Panc1 (cell line): ENCODE results near the gene GPS2.

Experiments used
- POLR2AphosphoS5 ChIP-seq: IDR thresholded peaks from 2 replicates; pipeline ENCODE4 v1.6.1; 2012; ENCODE audit warnings: mild to moderate bottlenecking, low read depth, low read length, moderate library complexity
- TCF7L2 ChIP-seq: IDR thresholded peaks from 2 replicates; pipeline ENCODE4 v1.6.1; 2011; ENCODE audit warnings: mild to moderate bottlenecking, low read depth, low read length, inconsistent platforms
- TF ChIP-seq, protein P1 (sequence below): fragments of 450-650 bp; IDR thresholded peaks from 2 replicates; pipeline ENCODE4 v1.5.1; 2017; ENCODE audit warnings: mild to moderate bottlenecking
- TF ChIP-seq, protein P2 (sequence below), 2 experiments: IDR thresholded peaks; 2 replicates each; pipeline ENCODE4 v1.6.1; 2011 to 2012; ENCODE audit warnings: low read depth in 2 of 2, control low read depth in 1 of 2, low read length in 1 of 2, mild to moderate bottlenecking in 1 of 2, moderate library complexity in 1 of 2; ENCODE audit not compliant: insufficient read depth in 1 of 2

DNA sequence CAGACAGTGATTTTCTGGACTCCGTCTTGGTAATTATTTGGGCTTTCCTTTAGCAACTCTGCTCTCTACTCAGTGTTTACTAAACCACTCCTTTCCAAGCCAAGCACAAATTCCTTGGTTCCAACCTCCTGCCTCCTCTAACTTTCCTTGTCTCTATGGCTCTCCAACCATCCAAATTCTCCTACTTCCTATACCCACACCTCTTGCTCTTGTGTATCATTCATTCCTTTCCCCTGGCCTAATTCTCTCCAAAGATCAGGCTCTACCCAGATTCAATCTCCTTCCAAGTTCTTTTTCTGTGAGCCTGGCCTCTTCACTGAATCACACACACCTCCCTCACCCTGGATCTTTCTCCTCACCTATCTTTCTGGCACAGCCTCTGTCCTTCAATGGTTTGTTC, 12.8 kb upstream of the GPS2 start:
- TF ChIP-seq, protein P1, sequence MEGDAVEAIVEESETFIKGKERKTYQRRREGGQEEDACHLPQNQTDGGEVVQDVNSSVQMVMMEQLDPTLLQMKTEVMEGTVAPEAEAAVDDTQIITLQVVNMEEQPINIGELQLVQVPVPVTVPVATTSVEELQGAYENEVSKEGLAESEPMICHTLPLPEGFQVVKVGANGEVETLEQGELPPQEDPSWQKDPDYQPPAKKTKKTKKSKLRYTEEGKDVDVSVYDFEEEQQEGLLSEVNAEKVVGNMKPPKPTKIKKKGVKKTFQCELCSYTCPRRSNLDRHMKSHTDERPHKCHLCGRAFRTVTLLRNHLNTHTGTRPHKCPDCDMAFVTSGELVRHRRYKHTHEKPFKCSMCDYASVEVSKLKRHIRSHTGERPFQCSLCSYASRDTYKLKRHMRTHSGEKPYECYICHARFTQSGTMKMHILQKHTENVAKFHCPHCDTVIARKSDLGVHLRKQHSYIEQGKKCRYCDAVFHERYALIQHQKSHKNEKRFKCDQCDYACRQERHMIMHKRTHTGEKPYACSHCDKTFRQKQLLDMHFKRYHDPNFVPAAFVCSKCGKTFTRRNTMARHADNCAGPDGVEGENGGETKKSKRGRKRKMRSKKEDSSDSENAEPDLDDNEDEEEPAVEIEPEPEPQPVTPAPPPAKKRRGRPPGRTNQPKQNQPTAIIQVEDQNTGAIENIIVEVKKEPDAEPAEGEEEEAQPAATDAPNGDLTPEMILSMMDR: no peak
- TF ChIP-seq, protein P2, sequence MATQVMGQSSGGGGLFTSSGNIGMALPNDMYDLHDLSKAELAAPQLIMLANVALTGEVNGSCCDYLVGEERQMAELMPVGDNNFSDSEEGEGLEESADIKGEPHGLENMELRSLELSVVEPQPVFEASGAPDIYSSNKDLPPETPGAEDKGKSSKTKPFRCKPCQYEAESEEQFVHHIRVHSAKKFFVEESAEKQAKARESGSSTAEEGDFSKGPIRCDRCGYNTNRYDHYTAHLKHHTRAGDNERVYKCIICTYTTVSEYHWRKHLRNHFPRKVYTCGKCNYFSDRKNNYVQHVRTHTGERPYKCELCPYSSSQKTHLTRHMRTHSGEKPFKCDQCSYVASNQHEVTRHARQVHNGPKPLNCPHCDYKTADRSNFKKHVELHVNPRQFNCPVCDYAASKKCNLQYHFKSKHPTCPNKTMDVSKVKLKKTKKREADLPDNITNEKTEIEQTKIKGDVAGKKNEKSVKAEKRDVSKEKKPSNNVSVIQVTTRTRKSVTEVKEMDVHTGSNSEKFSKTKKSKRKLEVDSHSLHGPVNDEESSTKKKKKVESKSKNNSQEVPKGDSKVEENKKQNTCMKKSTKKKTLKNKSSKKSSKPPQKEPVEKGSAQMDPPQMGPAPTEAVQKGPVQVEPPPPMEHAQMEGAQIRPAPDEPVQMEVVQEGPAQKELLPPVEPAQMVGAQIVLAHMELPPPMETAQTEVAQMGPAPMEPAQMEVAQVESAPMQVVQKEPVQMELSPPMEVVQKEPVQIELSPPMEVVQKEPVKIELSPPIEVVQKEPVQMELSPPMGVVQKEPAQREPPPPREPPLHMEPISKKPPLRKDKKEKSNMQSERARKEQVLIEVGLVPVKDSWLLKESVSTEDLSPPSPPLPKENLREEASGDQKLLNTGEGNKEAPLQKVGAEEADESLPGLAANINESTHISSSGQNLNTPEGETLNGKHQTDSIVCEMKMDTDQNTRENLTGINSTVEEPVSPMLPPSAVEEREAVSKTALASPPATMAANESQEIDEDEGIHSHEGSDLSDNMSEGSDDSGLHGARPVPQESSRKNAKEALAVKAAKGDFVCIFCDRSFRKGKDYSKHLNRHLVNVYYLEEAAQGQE (IDR thresholded peaks at IDR 0.05; ENCODE audit: insufficient read depth in 1 of 2, low read depth in 2 of 2, low read length in 1 of 2): no peak
- TF ChIP-seq POLR2AphosphoS5 (no peak), TCF7L2 (no peak)
